Neural progenitor cell (in vitro differentiated cells): Measurements from ENCODE around the gene CDC42BPG. TPM values are rescaled to one million over a fixed set of nuclear protein-coding genes. Genes with fewer than 3 reads are reported as not detected.
A peak's percentile ranks its signal among the peaks of the same experiment; 100 is the strongest.

Source experiments
- DNase-seq: peaks from one replicate; pipeline ENCODE4 v3.0.0-alpha.2; 2016; ENCODE audit warnings: low spot score
- H2AFZ ChIP-seq: fragments of 200-600 bp; sonication (generic); replicated peaks from 2 replicates; pipeline ENCODE4 v1.6.1; 2016; ENCODE audit warnings: antibody characterized with exemption
- H3F3A ChIP-seq: fragments of 200-600 bp; sonication (generic); 2 replicates; pipeline ENCODE4 v1.6.1; 2016; ENCODE audit warnings: antibody characterized with exemption, low read depth
- H3K27ac ChIP-seq: fragments of 200-600 bp; sonication (generic); 2 replicates; pipeline ENCODE4 v1.5.1; 2016; ENCODE audit warnings: mild to moderate bottlenecking
- H3K27me3 ChIP-seq: fragments of 200-600 bp; sonication (generic); 2 replicates; pipeline ENCODE4 v1.6.1; 2016; ENCODE audit warnings: mild to moderate bottlenecking, moderate library complexity
- H3K36me3 ChIP-seq: fragments of 200-600 bp; sonication (generic); 2 replicates; pipeline ENCODE4 v1.5.1; 2016
- H3K4me1 ChIP-seq: fragments of 200-600 bp; sonication (generic); 2 replicates; pipeline ENCODE4 v1.6.1; 2016; ENCODE audit warnings: mixed run types
- H3K4me2 ChIP-seq: fragments of 200-600 bp; sonication (generic); 2 replicates; pipeline ENCODE4 v1.6.1; 2016
- H3K4me3 ChIP-seq: fragments of 200-600 bp; sonication (generic); 2 replicates; pipeline ENCODE4 v1.5.1; 2016
- H3K79me2 ChIP-seq: fragments of 200-600 bp; sonication (generic); 2 replicates; pipeline ENCODE4 v1.6.1; 2016; ENCODE audit warnings: low read depth
- H3K9ac ChIP-seq: fragments of 200-600 bp; sonication (generic); 2 replicates; pipeline ENCODE4 v1.6.1; 2016
- H3K9me3 ChIP-seq: fragments of 200-600 bp; sonication (generic); 2 replicates; pipeline ENCODE4 v1.5.1; 2016; ENCODE audit warnings: low read depth
- H4K20me1 ChIP-seq: fragments of 200-600 bp; sonication (generic); 2 replicates; pipeline ENCODE4 v1.6.1; 2016; ENCODE audit warnings: low read depth
- H3K27ac Mint-ChIP-seq: 3 replicates; pipeline ENCODE4 v1.8.0; 2021; ENCODE audit warnings: mixed read lengths
- H3K27me3 Mint-ChIP-seq: 2 replicates; pipeline ENCODE4 v1.8.0; 2022; ENCODE audit warnings: low read depth, mild to moderate bottlenecking, inconsistent platforms, moderate library complexity, mixed read lengths; ENCODE audit not compliant: insufficient read depth
- H3K36me3 Mint-ChIP-seq: 3 replicates; pipeline ENCODE4 v1.8.0; 2021; ENCODE audit warnings: mixed read lengths
- H3K4me1 Mint-ChIP-seq: 3 replicates; pipeline ENCODE4 v1.8.0; 2021; ENCODE audit warnings: mixed read lengths
- H3K4me3 Mint-ChIP-seq: 3 replicates; pipeline ENCODE4 v1.8.0; 2021; ENCODE audit warnings: mild to moderate bottlenecking, moderate library complexity, mixed read lengths
- H3K9me3 Mint-ChIP-seq: 3 replicates; pipeline ENCODE4 v1.8.0; 2020; ENCODE audit warnings: mixed read lengths
- CTCF ChIP-seq: fragments of 200-600 bp; sonication (generic); IDR thresholded peaks from 2 replicates; pipeline ENCODE4 v1.5.1; 2017; ENCODE audit warnings: antibody characterized with exemption, mild to moderate bottlenecking
- EZH2 ChIP-seq: fragments of 200-600 bp; sonication (generic); IDR thresholded peaks from 2 replicates; pipeline ENCODE4 v1.6.1; 2017; ENCODE audit warnings: antibody characterized with exemption, mild to moderate bottlenecking, moderate library complexity
- EZH2phosphoT487 ChIP-seq: fragments of 200-600 bp; sonication (generic); IDR thresholded peaks from 2 replicates; pipeline ENCODE4 v1.6.1; 2017; ENCODE audit warnings: antibody characterized with exemption
- total RNA-seq: library from RNA; depleted of rRNA; stranded (reverse); fragments of >200 nt; gene quantifications from 2 replicates; pipeline ENCODE4 v1.2.3, GENCODE V29; 2015; ENCODE audit warnings: low replicate concordance

Gene CDC42BPG
- total RNA-seq, 1 donor from 2014 or later = 0.62 TPM

GRCh38 chr11:64884019-64884418 lies 39.6 kb upstream of the CDC42BPG start:
- Mint-ChIP-seq H3K9me3 (no peaks in the 10 kb centered on the region), H3K27me3 (peaks cover 7% of the 10 kb centered on the region), H3K4me1 (peaks cover 29% of the 10 kb centered on the region), H3K27ac (no peak overlapping the region), H3K4me3 (peak overlapping the region; percentile 25), H3K36me3 (no peaks in the 10 kb centered on the region)
- H3K4me1 ChIP-seq = peaks cover 19% of the 10 kb centered on the region
- no peaks in the 10 kb centered on the region for H3K27me3 ChIP-seq
- H3K36me3 ChIP-seq = no peaks in the 10 kb centered on the region
- H3K27ac ChIP-seq = no peak overlapping the region
- DNase-seq = no peak
- no peak overlapping the region for H3K4me2 ChIP-seq
- no peak overlapping the region for H2AFZ ChIP-seq
- H3K4me3 ChIP-seq = no peak overlapping the region
- H4K20me1 ChIP-seq = no peaks in the 10 kb centered on the region
- no peaks in the 10 kb centered on the region for H3K9me3 ChIP-seq
- H3F3A ChIP-seq = peaks cover 11% of the 10 kb centered on the region
- H3K9ac ChIP-seq = no peak overlapping the region
- TF ChIP-seq EZH2 (no peak), CTCF (no peak)
- no peaks in the 10 kb centered on the region for H3K79me2 ChIP-seq

- Histone ChIP-seq H3K27ac (no peak overlapping the region), H3F3A (peaks cover 14% of the 10 kb centered on the region), H3K4me2 (no peak overlapping the region), H3K27me3 (no peaks in the 10 kb centered on the region), H4K20me1 (no peaks in the 10 kb centered on the region), H3K4me1 (peaks cover 15% of the 10 kb centered on the region), H3K36me3 (no peaks in the 10 kb centered on the region), H3K4me3 (no peak overlapping the region), H3K9me3 (no peaks in the 10 kb centered on the region), H3K79me2 (no peaks in the 10 kb centered on the region), H3K9ac (no peak overlapping the region), H2AFZ (no peak overlapping the region)
- Mint-ChIP-seq H3K9me3 (no peaks in the 10 kb centered on the region), H3K36me3 (no peaks in the 10 kb centered on the region), H3K27me3 (peaks cover 7% of the 10 kb centered on the region), H3K4me3 (no peak overlapping the region), H3K27ac (no peak overlapping the region), H3K4me1 (peaks cover 28% of the 10 kb centered on the region)
- TF ChIP-seq EZH2 (no peak), EZH2phosphoT487 (no peak), CTCF (no peak)
- DNase-seq = no peak
Observed at GRCh38 chr11:64883575-64883974, 39.1 kb upstream of the CDC42BPG start.

- H3K79me2 ChIP-seq = peaks cover 8% of the 10 kb centered on the region
- no peak for DNase-seq
- no peak overlapping the region for H3K4me3 ChIP-seq
- Mint-ChIP-seq H3K4me1 (peaks cover 22% of the 10 kb centered on the region), H3K27ac (no peak overlapping the region), H3K9me3 (no peaks in the 10 kb centered on the region), H3K27me3 (peaks cover 8% of the 10 kb centered on the region), H3K4me3 (no peak overlapping the region), H3K36me3 (no peaks in the 10 kb centered on the region)
- no peak for TF ChIP-seq EZH2phosphoT487
- no peaks in the 10 kb centered on the region for H3K9me3 ChIP-seq
- H3K4me1 ChIP-seq = peaks cover 11% of the 10 kb centered on the region
- H4K20me1 ChIP-seq = peaks cover 3% of the 10 kb centered on the region
- H3F3A ChIP-seq = peaks cover 15% of the 10 kb centered on the region
- no peak overlapping the region for H3K4me2 ChIP-seq
- H3K27me3 ChIP-seq = no peaks in the 10 kb centered on the region
- H2AFZ ChIP-seq = no peak overlapping the region
- H3K27ac ChIP-seq = no peak overlapping the region
- H3K36me3 ChIP-seq = no peaks in the 10 kb centered on the region
- H3K9ac ChIP-seq = no peak overlapping the region
Observed at GRCh38 chr11:64882243-64882642, 37.8 kb upstream of the CDC42BPG start.

GRCh38 chr11:64881476-64881875 lies 37.0 kb upstream of the CDC42BPG start:
- Histone ChIP-seq H3K4me1 (peaks cover 18% of the 10 kb centered on the region), H3F3A (peaks cover 15% of the 10 kb centered on the region), H3K4me2 (no peak overlapping the region), H3K4me3 (no peak overlapping the region), H3K36me3 (no peaks in the 10 kb centered on the region), H2AFZ (no peak overlapping the region), H3K27ac (no peak overlapping the region), H3K9me3 (no peaks in the 10 kb centered on the region), H3K9ac (no peak overlapping the region), H4K20me1 (peaks cover 10% of the 10 kb centered on the region), H3K79me2 (peaks cover 14% of the 10 kb centered on the region), H3K27me3 (no peaks in the 10 kb centered on the region)
- Mint-ChIP-seq H3K9me3 (no peaks in the 10 kb centered on the region), H3K4me3 (peak overlapping the region; percentile 98), H3K27me3 (peaks cover 9% of the 10 kb centered on the region), H3K27ac (no peak overlapping the region), H3K36me3 (no peaks in the 10 kb centered on the region), H3K4me1 (peaks cover 29% of the 10 kb centered on the region)
- DNase-seq = no peak
- no peak for TF ChIP-seq EZH2phosphoT487
- TF ChIP-seq CTCF = no peak
- TF ChIP-seq EZH2 = no peak
